Vagina (tissue), 2 donors: ENCODE results near the gene CBX4. TPM values are rescaled to one million over a fixed set of nuclear protein-coding genes. Genes with fewer than 3 reads are reported as not detected.

ENCODE experiments used
- DNase-seq, 2 donors: peaks; one replicate each; pipeline ENCODE4 v3.0.0-alpha.2; 2017; ENCODE audit errors: extremely low spot score in 2 of 2
- H3K27ac ChIP-seq: fragments of 200-600 bp; sonication (generic); one replicate; pipeline ENCODE4 v1.5.1; 2019
- H3K27me3 ChIP-seq: fragments of 200-600 bp; sonication (generic); one replicate; pipeline ENCODE4 v1.5.1; 2019
- H3K36me3 ChIP-seq, 2 donors: fragments of 200-600 bp; sonication (generic); one replicate each; pipeline ENCODE4 v1.5.1; 2017 to 2019
- H3K4me1 ChIP-seq: fragments of 200-600 bp; sonication (generic); one replicate; pipeline ENCODE4 v1.5.1; 2019
- H3K4me3 ChIP-seq, 2 donors: fragments of 200-600 bp; sonication (generic); 1 replicate in 1 of 2; 2 replicates in 1 of 2; pipeline ENCODE4 v1.5.1; 2016 to 2019
- H3K9me3 ChIP-seq: fragments of 200-600 bp; sonication (generic); one replicate; pipeline ENCODE4 v1.5.1; 2019
- POLR2A ChIP-seq, 2 donors: fragments of 450-650 bp; IDR thresholded peaks; one replicate each; pipeline ENCODE4 v1.6.1; 2017; ENCODE audit warnings: antibody characterized with exemption in 2 of 2, mild to moderate bottlenecking in 2 of 2, moderate library complexity in 2 of 2
- POLR2AphosphoS5 ChIP-seq, 2 donors: sonication (generic); formaldehyde crosslinking; IDR thresholded peaks; one replicate each; pipeline ENCODE4 v1.9.0; 2017; ENCODE audit warnings: antibody characterized with exemption in 2 of 2, mild to moderate bottlenecking in 2 of 2, low read depth in 1 of 2; ENCODE audit not compliant: insufficient read depth in 1 of 2
- intact Hi-C: fragments of 100-400 bp; cut with DNase I; formaldehyde crosslinking; loops from one replicate; pipeline ENCODE4 v1.15.1; 2023
- total RNA-seq: library from RNA; depleted of rRNA; stranded (reverse); fragments of >200 nt; gene quantifications from one replicate; pipeline ENCODE4 v1.2.3, GENCODE V29; 2016
- TF ChIP-seq, protein P1 (sequence below), 3 experiments: fragments of 450-650 bp in 2 of 3; fragments of 200-600 bp in 1 of 3; sonication (generic) in 1 of 3; IDR thresholded peaks; one replicate each; pipeline ENCODE4 v1.5.1; 2017 to 2019; ENCODE audit warnings: antibody characterized with exemption in 3 of 3, mild to moderate bottlenecking in 2 of 3, moderate library complexity in 2 of 3

The CBX4 gene
- total RNA-seq, 1 donor from 2014 or later, result 13.0 TPM

DNA sequence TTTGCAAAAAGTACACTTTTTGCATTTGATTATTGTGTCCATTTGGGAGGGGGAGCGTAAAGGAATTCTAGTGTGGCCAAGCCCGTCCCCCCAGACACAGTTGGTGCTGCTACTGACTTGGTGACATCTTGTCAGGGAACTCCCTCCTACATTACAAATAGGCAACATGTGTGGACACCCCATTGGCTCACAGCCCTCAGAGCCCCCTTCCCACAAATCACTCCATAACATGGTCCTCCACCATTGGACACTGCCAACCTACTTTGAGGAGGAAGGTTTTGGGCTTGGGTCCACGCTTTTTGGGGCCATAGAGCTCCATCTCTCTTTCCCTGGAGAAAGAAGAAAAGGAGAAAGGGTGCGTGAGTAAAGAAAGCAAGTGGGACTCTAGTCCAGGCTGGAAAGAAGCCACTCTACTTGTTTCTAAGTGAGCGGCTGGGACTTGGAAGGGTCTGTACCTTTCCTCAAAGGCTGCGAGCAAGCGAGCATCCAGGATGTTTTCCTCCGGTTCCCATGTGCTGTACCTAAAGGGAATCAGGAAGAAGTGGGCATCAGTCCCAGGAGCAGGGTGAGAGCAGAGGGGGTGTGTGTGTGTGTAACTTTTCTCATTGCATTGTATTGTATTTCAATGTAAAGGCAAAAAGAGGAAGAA is 43.3 kb downstream of the CBX4 start:
- Histone ChIP-seq H3K4me3 (peak overlapping the region; percentile 62 to 63), H3K36me3 (no peaks in the 10 kb centered on the region), H3K27ac (no peak overlapping the region), H3K27me3 (peaks cover 39% of the 10 kb centered on the region), H3K4me1 (peaks cover 70% of the 10 kb centered on the region), H3K9me3 (no peaks in the 10 kb centered on the region)
- TF ChIP-seq POLR2A (IDR thresholded peaks at IDR 0.05), result no peak
- TF ChIP-seq, protein P1, sequence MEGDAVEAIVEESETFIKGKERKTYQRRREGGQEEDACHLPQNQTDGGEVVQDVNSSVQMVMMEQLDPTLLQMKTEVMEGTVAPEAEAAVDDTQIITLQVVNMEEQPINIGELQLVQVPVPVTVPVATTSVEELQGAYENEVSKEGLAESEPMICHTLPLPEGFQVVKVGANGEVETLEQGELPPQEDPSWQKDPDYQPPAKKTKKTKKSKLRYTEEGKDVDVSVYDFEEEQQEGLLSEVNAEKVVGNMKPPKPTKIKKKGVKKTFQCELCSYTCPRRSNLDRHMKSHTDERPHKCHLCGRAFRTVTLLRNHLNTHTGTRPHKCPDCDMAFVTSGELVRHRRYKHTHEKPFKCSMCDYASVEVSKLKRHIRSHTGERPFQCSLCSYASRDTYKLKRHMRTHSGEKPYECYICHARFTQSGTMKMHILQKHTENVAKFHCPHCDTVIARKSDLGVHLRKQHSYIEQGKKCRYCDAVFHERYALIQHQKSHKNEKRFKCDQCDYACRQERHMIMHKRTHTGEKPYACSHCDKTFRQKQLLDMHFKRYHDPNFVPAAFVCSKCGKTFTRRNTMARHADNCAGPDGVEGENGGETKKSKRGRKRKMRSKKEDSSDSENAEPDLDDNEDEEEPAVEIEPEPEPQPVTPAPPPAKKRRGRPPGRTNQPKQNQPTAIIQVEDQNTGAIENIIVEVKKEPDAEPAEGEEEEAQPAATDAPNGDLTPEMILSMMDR (IDR thresholded peaks at IDR 0.05), result no peak
- no peak for TF ChIP-seq POLR2AphosphoS5 (IDR thresholded peaks at IDR 0.05; ENCODE audit: insufficient read depth in 1 of 2, low read depth in 1 of 2)
- intact Hi-C loops, result loop anchor here (10.0 kb wide), 1 partner anchor 199 kb away; no protein-coding TSS in a partner anchor
- DNase-seq, result no peak

DNA sequence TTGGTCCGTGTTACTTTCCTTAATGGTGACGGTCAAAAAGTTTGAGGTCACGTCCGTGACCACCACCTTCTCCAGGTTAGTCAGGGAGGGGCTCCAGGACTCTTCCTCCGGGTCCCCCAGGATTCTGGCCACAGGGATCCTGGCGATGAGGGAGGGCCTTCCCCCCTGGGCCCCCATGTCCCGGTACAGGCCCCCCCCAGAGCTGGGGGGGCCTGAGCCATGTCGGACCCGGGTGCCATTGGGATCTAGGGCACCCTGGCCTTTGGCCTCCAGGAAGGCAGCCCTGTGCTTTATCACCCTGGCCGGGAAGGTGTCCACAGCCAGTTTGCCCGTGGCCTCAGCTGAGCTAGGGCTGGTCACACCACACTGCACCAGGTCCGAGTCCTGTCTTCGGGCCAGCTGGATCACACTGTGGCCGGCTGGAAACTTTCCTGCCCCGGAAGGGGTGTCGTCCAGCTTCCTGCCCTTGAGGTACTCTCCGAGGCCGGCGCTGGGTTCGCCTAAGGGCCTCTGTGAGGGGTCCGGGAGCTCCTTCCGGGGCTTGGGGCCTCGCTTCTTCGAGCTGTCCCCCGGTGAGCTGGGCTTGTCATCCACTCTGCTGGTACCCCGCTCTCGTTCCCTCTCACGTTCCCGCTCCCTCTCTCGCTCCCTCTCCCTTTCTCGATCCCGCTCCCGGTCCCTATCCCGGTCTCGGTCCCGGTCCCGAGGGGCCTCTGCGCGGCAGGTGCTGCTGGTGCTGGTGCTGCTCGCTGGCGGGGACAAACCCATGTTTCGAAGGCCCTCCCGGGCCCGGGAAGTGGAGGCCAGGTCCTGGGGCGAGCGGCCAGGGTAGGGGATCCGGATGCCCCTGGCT is 44.4 kb downstream of the CBX4 start:
- Histone ChIP-seq H3K27ac (no peak overlapping the region), H3K36me3 (no peaks in the 10 kb centered on the region), H3K4me1 (peaks cover 69% of the 10 kb centered on the region), H3K9me3 (no peaks in the 10 kb centered on the region), H3K27me3 (peaks cover 45% of the 10 kb centered on the region), H3K4me3 (no peak overlapping the region)
- no peak for TF ChIP-seq POLR2A (IDR thresholded peaks at IDR 0.05)
- no peak for TF ChIP-seq POLR2AphosphoS5 (IDR thresholded peaks at IDR 0.05; ENCODE audit: insufficient read depth in 1 of 2, low read depth in 1 of 2)
- TF ChIP-seq, protein P1 (IDR thresholded peaks at IDR 0.05), result no peak
- no peak for DNase-seq
- intact Hi-C loops, result loop anchor here (10.0 kb wide), 1 partner anchor 200 kb away; no protein-coding TSS in a partner anchor

DNA sequence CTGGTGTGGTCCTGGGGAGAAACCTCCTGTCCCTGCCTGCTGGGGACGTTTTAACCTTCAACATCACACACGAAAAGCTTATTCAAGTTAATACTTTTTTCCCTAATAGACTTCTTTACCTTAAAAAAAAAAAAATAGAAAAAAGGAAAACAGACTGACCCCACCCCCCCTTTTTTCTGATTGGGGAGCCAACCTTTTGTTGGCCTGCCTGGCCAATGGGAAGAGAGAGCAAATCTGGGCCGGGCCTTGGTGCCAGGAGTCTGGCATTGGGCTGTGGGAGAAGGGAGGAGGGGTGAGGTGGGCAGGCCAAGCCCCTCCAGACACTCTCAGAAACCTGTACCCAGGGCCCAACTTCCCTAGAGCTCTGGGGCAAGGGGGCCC is 45.3 kb downstream of the CBX4 start:
- H3K9me3 ChIP-seq, result no peaks in the 10 kb centered on the region
- peaks cover 35% of the 10 kb centered on the region for H3K27me3 ChIP-seq
- no peaks in the 10 kb centered on the region for H3K36me3 ChIP-seq
- intact Hi-C loops, result loop anchor here (10.0 kb wide), 1 partner anchor 201 kb away; no protein-coding TSS in a partner anchor
- H3K4me1 ChIP-seq, result peaks cover 65% of the 10 kb centered on the region
- TF ChIP-seq POLR2AphosphoS5 (IDR thresholded peaks at IDR 0.05; ENCODE audit: insufficient read depth in 1 of 2, low read depth in 1 of 2) (no peak), POLR2A (IDR thresholded peaks at IDR 0.05) (no peak)
- TF ChIP-seq, protein P1 (IDR thresholded peaks at IDR 0.05), result no peak
- no peak for DNase-seq
- H3K4me3 ChIP-seq, result peak overlapping the region in 1 of 2 donors; percentile 32
- no peak overlapping the region for H3K27ac ChIP-seq

DNA sequence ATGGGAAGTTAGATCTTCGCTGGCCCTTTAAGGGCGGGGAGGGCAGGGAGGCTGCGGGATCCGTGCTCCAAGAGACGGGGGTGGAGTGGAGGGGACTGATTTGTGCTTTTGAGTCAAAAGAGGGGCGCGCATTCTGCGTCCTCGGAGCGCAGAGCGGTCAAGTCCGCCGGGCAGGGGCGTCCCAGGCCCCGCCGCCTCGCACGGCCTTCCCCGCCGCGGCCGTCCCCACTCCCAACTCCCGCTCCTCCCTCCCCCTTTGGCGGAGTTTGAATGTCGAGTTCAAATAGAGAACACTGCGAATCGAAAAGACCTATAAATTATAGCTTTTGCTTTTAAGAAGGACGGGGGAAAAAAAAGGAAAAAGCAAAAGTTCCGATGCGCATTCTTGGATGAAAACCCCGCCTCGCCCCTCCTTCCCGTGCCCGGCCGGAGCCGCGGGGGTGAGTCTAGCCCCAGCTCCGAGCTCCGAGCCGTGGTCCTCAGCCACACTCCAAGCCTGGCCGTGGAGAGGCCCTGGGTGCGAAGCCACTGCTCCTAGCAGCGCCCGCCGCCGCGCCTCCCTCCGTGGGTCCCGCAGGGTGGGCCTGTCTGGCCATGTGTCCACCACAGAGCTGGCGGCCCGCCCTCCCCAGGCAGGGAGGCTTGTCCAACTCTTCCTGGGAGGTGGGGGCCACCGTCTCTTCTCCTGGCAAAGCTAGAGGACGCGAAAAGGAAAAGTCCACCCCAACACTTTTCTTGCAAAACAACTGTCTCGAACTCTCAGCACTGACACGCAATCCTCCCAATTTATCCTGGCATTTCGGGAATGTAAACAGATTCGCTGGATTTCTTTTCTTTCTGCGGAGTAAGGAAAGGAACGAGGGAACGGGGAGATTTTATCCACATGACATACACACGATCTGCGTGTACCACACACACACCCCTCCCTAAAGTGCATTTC is 46.0 kb downstream of the CBX4 start:
- no peak for DNase-seq
- TF ChIP-seq, protein P1 (IDR thresholded peaks at IDR 0.05), result no peak
- TF ChIP-seq POLR2AphosphoS5 (IDR thresholded peaks at IDR 0.05; ENCODE audit: insufficient read depth in 1 of 2, low read depth in 1 of 2) (peak in 1 of 2 donors; percentile 56), POLR2A (IDR thresholded peaks at IDR 0.05) (no peak)
- peak overlapping the region; percentile 21 to 32 for H3K4me3 ChIP-seq
- intact Hi-C loops, result loop anchor here (10.0 kb wide), 1 partner anchor 202 kb away; no protein-coding TSS in a partner anchor
- no peaks in the 10 kb centered on the region for H3K36me3 ChIP-seq
- peak overlapping the region; percentile 37 for H3K27ac ChIP-seq
- no peaks in the 10 kb centered on the region for H3K9me3 ChIP-seq
- peaks cover 58% of the 10 kb centered on the region for H3K4me1 ChIP-seq
- H3K27me3 ChIP-seq, result peaks cover 32% of the 10 kb centered on the region
